ENCODE measurements around the gene SMIM30. TPM values are rescaled to one million over a fixed set of nuclear protein-coding genes. Genes with fewer than 3 reads are reported as not detected.

SMIM30 gene
- total and polyA plus RNA-seq, 11 donors, result 72.4 to 378 (median 137) TPM

- Histone ChIP-seq H3K4me3 (no peak overlapping the region), H3K27ac (no peak overlapping the region), H3K27me3 (peaks cover 0 to 25% (median 0%) of the 10 kb centered on the region in 9 donors), H3K4me1 (peaks cover 0 to 6% (median 0%) of the 10 kb centered on the region in 12 donors), H3K9me3 (no peaks in the 10 kb centered on the region), H3K36me3 (no peaks in the 10 kb centered on the region)
- 72 to 88% (median 83%) methylated on average over 1 of the region's 1 CpG for WGBS, 4 donors
- ATAC-seq (no peak), DNase-seq (no peak)
- intact Hi-C loops (cut with DNase I), result loop anchor here in 1 of 10 donors (10.0 kb wide), 1 partner anchor 58 kb away; no protein-coding TSS in a partner anchor
- no peak for TF ChIP-seq CTCF (IDR thresholded peaks at IDR 0.05)
- no peak for TF ChIP-seq POLR2A (IDR thresholded peaks at IDR 0.05)
Observed at GRCh38 chr7:113083132-113083815, 35.1 kb downstream of the SMIM30 start.

GRCh38 chr7:113078331-113078730 lies 40.0 kb downstream of the SMIM30 start:
- Histone ChIP-seq H3K27ac (no peak overlapping the region), H3K4me1 (no peaks in the 10 kb centered on the region), H3K4me3 (no peak overlapping the region), H3K9me3 (no peaks in the 10 kb centered on the region), H3K36me3 (no peaks in the 10 kb centered on the region), H3K27me3 (peaks cover 0 to 2% (median 0%) of the 10 kb centered on the region in 9 donors)
- no peak for ATAC-seq
- intact Hi-C loops (cut with DNase I), result no loop called here
- no peak for DNase-seq
- WGBS, 4 donors, result 62 to 78% (median 67%) methylated on average over 2 of the region's 2 CpGs
- TF ChIP-seq POLR2A (IDR thresholded peaks at IDR 0.05) (no peak), CTCF (IDR thresholded peaks at IDR 0.05) (no peak)

- peaks cover 0 to 1% (median 0%) of the 10 kb centered on the region in 12 donors for H3K4me1 ChIP-seq
- H3K27ac ChIP-seq, result no peak overlapping the region
- ATAC-seq (no peak), DNase-seq (no peak)
- intact Hi-C loops (cut with DNase I), result no loop called here
- 73 to 82% (median 77%) methylated on average over 3 of the region's 3 CpGs for WGBS, 4 donors
- no peak for TF ChIP-seq POLR2A (IDR thresholded peaks at IDR 0.05)
- no peak for TF ChIP-seq CTCF (IDR thresholded peaks at IDR 0.05)
- H3K4me3 ChIP-seq, result no peak overlapping the region
- no peaks in the 10 kb centered on the region for H3K9me3 ChIP-seq
- no peaks in the 10 kb centered on the region for H3K27me3 ChIP-seq
- H3K36me3 ChIP-seq, result no peaks in the 10 kb centered on the region
Observed at GRCh38 chr7:113076703-113077102, 41.7 kb downstream of the SMIM30 start.

GRCh38 chr7:113071465-113071864 lies 46.9 kb downstream of the SMIM30 start:
- peaks cover 0 to 3% (median 0%) of the 10 kb centered on the region in 12 donors for H3K4me1 ChIP-seq
- no peak overlapping the region for H3K4me3 ChIP-seq
- H3K27ac ChIP-seq, result no peak overlapping the region
- H3K9me3 ChIP-seq, result no peaks in the 10 kb centered on the region
- intact Hi-C loops (cut with DNase I), result no loop called here
- H3K27me3 ChIP-seq, result peaks cover 0 to 1% (median 0%) of the 10 kb centered on the region in 9 donors
- ATAC-seq (no peak), DNase-seq (no peak)
- H3K36me3 ChIP-seq, result no peaks in the 10 kb centered on the region
- no peak for TF ChIP-seq POLR2A (IDR thresholded peaks at IDR 0.05)
- TF ChIP-seq CTCF (IDR thresholded peaks at IDR 0.05), result no peak
- 19 to 36% (median 33%) methylated on average over 1 of the region's 1 CpG for WGBS, 4 donors

Other genes with a start within 250 kb of the SMIM30 start
- gene GPR85, start 31.7 kb downstream of the SMIM30 start, total RNA-seq, result 1 to 10 TPM in 3 of 9 donors, under 1 TPM in 5, not detected in 1; 0.16 to 4.5 (median 0.88) TPM
- gene GPR85, start 31.7 kb downstream of the SMIM30 start, polyA plus RNA-seq, result 1 to 10 TPM; 1.2 to 1.8 TPM

Data from heart left ventricle (tissue), 16 donors.